GM23248 (cell line): ENCODE measurements around the gene MYH7B.

Source experiments
- EZH2 ChIP-seq: fragments of 200-600 bp; sonication (generic); IDR thresholded peaks from 2 replicates; pipeline ENCODE4 v1.6.1; 2018; ENCODE audit warnings: antibody characterized with exemption, mild to moderate bottlenecking; ENCODE audit not compliant: insufficient read depth, poor library complexity, severe bottlenecking
- EZH2phosphoT487 ChIP-seq: fragments of 200-600 bp; sonication (generic); IDR thresholded peaks from 2 replicates; pipeline ENCODE4 v1.6.1; 2018; ENCODE audit warnings: antibody characterized with exemption, moderate library complexity, mild to moderate bottlenecking, low read depth; ENCODE audit not compliant: insufficient read depth

DNA sequence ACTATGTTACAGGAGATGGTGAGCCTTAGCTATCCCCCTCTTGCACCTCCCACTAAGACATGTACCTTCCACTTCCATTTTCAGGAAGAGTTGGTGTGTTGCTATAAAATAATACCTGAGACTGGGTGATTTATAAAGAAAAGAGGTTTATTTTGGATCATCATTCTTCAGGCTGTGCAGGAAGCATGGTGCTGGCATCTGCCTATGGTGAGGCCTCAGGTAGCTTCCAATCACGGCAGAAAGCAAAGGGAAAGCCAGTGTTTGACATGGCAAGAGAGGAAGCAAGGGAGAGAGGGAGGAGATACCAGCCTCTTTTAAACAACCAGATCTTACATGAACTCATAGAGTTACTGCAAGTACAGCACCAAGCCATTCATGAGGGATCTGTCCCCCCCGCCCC lies 32.3 kb upstream of the MYH7B start:
- TF ChIP-seq EZH2 (no peak), EZH2phosphoT487 (no peak)
